ENCODE data around the gene ARMC9.
"Not testable (repeated sequence)": the region's sequence is repeated elsewhere in the genome, so short reads cannot be mapped to it uniquely, and the experiment has no call there.

ARMC9 gene

DNA sequence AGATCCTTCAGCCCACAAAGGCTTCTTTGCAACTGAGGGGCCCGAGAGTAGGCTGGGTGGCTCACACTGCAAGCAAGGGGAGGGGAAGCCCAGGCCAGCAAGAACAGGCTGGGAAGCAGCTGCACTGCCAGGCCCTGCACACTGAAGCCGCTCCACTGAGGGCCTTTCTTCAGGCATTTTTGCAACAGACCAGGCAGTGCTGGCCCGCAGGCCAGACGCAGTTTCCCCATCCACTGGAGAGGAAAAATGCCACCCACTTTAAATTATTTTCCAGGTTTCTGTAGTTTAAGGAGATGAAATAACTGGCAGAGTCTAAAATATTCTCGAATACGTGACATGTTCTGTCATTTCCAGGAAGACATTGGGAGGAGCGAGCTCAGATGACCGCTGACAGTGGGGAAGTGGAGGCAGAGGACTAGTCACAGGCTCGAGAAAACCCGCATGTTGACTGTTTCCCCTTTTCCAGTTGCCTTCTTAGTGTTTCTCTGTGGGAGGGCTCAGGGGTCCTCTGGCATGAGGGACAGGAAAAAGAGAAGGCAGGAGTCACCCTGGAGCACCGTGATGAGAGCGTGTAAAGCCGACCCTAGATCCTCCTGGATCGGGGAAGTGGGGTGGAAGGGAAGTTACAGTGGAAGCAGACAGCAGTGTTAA is 143.8 kb downstream of the ARMC9 start:
- H3K4me3 ChIP-seq (ENCODE audit: low read length), result no peak overlapping the region
- no peak for TF ChIP-seq ZNF274 (IDR thresholded peaks at IDR 0.05; ENCODE audit: low read depth, low read length)

DNA sequence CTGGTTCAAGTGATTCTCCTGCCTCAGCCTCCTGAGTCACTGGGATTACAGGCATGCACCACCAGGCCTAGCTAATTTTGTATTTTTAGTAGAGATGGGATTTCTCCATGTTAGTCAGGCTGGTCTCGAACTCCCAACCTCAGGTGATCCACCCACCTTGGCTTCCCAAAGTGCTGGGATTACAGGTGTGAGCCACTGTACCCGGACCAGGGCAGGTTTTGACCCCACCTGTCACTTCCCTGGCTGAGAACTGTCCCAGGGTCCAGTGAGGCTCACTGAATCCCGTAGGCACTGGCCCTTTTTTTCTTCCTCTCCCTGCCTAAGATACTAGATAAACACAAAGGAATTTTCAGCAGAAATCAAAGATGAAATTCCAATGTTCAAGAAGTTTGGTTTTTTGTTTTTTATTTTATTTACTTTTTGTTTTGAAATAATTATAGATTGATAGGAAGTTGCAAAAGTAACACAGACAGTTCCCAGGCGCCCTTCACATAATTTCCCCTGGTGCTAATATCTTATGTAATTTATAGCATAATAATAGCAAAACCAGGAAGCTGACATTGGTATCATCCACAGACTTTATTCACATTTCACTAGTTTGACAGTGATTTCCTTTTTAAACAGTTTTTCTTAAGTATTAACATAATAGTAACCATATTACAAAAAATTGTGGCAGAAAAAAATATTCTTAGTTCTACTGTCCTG is 144.7 kb downstream of the ARMC9 start:
- no peak overlapping the region for H3K4me3 ChIP-seq (ENCODE audit: low read length)
- no peak for TF ChIP-seq ZNF274 (IDR thresholded peaks at IDR 0.05; ENCODE audit: low read depth, low read length)

DNA sequence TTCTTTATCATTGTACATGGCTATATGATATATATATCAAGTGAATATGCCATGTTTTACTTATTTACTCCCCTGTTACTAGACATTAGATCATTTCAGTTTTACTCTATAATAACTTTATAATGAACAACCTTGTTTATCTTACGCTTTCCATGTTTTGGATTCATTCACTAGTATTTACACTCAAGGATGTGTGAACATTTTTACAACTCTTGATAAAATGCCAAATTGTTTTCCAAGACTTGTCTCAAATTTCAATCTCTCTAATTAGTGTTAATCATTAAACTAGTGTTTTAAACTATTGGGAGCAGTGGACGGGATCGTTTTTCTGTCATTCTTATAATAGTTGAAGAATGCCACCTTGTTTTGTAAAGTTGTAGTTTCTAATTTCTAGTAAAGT is 145.6 kb downstream of the ARMC9 start:
- TF ChIP-seq ZNF274 (IDR thresholded peaks at IDR 0.05; ENCODE audit: low read depth, low read length), result no peak
- H3K4me3 ChIP-seq (ENCODE audit: low read length), result no peak overlapping the region

DNA sequence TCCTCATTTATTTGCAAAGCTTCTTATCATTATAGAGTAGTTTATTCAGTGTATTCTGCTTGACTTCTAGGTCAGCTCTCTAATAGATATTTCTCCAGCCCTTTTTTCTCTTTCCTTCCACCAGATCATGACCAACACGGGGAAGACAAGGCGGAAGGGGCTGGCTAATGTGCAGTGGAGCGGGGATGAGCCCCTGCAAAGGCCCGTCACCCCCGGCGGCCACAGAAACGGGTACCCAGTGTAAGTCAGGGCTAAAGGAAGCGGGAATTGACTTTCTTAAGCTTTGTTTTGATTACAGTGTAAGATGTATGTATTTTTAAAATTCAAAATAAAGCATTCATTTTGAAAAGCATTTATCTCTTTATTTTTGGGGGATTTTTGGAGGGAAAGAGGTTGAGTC is 146.4 kb downstream of the ARMC9 start:
- no peak overlapping the region for H3K4me3 ChIP-seq (ENCODE audit: low read length)
- no peak for TF ChIP-seq ZNF274 (IDR thresholded peaks at IDR 0.05; ENCODE audit: low read depth, low read length)

DNA sequence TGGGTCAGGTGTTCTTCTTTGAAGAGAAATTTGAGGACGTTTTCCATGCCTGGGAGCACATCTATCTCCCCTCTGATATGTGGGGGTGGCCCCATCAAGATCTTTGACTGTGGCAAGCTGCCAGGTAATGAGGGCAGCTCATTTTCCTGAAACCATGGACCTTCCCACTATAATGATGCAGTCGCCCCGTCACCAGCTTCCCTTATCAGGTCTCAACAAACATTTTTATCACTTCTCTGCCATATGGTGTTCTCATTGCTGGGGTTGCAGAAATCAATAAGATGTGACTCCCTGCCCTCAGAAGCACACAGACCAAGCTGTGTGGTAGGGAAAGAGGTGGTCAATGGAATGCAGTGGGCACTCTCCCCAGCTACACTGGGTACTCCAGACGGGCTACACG is 148.7 kb downstream of the ARMC9 start:
- no peak overlapping the region for H3K4me3 ChIP-seq (ENCODE audit: low read length)
- no peak for TF ChIP-seq ZNF274 (IDR thresholded peaks at IDR 0.05; ENCODE audit: low read depth, low read length)

DNA sequence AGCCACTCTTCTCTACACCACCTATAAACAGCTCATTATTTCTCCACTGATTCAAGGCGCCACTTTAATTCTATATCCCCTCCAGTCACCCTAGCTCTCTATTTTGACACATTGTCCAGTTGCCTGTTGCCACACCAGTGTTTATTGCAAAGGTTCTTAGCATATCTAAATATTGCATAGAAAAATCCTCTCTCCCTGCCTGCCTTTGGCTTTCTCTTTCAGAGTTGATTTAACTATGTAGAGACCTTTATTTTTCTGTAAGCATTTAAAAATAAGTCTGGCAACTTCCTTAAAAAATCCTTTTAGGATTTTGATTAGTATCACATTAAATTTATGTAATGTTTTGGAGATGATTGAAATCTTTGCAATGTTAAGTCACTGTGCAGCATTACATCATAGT is 149.2 kb downstream of the ARMC9 start:
- TF ChIP-seq ZNF274 (IDR thresholded peaks at IDR 0.05; ENCODE audit: low read depth, low read length), result no peak
- no peak overlapping the region for H3K4me3 ChIP-seq (ENCODE audit: low read length)

DNA sequence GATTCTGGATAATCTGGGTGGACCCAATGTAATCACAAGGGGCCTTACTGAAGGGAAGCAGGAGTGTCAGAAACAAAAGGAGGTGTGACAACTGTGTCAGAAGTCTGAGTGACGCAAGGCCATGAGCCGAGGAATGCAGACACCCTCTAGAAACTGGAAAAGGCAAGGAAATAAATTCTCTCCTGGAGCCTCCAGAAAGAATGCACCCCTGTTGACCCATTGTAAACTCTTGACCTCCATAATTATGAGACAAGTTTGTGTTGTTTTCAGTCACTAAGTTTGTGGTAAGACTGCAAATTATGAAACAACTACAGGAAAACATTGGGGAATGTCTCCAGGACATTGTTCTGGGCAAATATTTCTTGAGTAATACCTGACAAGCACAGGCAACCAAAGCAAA is 149.7 kb downstream of the ARMC9 start:
- no peak for TF ChIP-seq ZNF274 (IDR thresholded peaks at IDR 0.05; ENCODE audit: low read depth, low read length)
- H3K4me3 ChIP-seq (ENCODE audit: low read length), result no peak overlapping the region

DNA sequence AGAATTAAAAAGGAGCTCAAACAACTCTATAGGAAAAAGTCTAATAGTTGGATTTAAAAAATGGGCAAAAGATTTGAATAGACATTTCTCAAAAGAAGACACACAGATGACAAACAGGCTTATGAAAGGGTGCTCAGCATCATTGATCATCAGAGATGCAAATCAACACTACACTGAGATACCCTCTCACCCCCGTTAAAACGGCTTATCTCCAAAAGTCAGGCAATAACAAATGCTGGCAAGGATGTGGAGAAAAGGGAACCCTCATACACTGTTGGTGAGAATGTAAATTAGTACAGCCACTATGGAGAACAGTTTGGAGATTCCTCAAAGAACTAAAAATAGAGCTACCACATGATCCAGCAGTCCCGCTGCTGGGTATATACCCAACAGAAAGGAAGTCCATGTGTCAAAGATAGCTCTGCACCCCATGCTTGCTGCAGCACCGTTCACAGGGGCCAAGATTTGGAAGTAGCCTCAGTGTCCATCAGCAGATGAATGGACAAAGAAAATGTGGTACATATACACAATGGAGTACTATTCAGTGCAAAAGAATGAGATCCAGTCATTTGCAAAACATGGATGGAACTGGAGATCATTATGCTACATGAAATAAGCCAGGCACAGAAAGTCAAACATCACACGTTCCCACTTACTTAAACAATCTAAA is 150.4 kb downstream of the ARMC9 start:
- TF ChIP-seq ZNF274 (IDR thresholded peaks at IDR 0.05; ENCODE audit: low read depth, low read length), result no peak
- H3K4me3 ChIP-seq (ENCODE audit: low read length), result no peak overlapping the region

DNA sequence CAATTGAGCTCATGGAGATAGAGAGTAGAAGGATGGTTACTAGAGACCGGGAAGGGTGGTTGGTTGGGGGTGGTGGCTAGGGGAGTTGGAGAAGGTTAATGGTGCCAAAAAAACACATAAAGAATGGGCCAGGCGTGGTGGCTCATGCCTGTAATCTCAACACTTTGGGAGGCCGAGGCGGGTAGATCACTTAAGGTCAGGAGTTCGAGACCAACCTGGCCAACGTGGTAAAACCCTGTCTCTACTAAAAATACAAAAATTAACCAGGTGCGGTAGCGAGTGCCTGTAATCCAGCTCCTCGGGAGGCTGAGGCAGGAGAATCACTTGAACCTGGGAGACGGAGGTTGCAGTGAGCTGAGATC is 150.9 kb downstream of the ARMC9 start:
- not testable (repeated sequence) for H3K4me3 ChIP-seq (ENCODE audit: low read length)

DNA sequence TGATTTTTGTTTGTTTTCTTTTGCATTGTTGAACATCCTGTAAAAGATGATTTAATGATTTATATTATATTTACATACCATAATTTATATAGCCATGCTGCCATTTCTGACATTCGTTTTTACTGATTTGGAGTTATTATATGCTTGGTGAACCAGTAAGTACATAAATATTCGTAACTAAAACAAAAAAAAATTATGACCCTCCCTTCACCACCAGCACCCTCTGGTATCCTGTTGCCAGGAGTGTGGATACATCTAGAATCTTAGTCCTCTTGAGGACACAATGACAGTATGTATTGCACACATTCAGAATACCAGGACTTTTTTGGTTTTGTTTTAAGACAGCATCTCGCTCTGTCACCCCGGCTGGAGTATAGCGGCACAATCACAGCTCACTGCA is 153.2 kb downstream of the ARMC9 start:
- no peak overlapping the region for H3K4me3 ChIP-seq (ENCODE audit: low read length)
- no peak for TF ChIP-seq ZNF274 (IDR thresholded peaks at IDR 0.05; ENCODE audit: low read depth, low read length)

DNA sequence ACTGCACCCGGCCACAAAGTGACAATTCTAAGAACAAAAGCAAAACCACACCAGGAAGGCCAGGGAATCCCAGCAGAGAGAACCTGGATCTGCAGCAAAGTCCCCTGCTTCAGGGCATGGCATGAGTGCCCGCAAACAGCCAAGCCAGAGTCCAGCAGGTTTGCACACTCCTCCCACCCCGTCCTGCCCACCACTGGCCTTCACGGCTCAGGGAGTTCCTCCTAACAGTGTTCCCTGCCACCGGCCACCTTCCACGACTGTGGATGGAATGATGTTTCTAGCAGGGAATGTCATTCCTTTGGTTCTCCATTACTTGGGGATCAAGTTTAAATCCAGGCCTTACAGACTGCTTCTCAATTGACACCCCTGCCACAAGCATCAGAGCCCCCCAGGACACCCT is 155.0 kb downstream of the ARMC9 start:
- no peak overlapping the region for H3K4me3 ChIP-seq (ENCODE audit: low read length)
- no peak for TF ChIP-seq ZNF274 (IDR thresholded peaks at IDR 0.05; ENCODE audit: low read depth, low read length)

DNA sequence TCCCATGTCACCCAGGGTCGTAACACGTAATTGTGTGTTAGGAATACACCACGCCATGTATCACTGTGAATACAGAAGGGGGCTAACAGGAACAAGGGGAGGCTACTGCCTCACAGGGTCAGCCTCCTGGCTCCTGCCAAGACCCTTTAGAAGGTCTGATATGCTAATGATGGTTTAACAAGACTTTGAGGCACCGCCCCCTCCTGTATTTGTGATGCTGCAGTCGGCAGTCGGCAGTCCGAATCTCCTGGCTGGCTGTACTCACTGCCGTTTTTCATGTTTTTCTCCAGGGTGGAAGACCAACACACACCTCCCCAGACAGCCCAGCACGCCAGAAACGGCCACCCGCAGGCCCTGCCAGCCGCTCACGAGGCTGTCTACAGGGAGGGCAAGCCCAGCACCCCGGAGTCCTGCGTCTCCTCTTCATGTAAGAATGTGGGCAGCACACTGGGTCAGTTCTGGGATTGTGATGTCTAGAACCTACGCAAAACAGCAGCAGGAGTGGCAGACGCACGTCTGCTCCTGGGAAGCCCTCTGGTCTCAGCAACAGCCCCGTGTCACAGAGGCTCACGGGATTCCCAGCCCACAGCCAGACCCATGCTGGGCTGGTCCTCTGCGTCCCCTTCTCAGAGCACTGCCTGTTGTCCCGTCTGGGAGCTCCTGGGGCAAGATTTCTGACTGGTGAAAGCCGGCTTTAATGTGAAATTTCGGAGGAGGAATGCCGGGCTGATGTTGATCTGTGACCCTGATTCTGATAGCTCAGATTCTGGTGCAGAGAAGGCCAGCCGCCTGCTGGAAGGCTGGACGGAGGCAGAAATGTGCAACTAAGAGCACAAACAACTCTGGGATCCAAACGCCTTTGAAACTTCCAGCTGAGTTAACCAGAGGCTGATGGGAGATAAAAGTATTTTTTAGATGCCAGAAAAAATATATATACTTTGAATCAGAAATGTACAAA is 157.4 kb downstream of the ARMC9 start:
- no peak for TF ChIP-seq ZNF274 (IDR thresholded peaks at IDR 0.05; ENCODE audit: low read depth, low read length)
- H3K4me3 ChIP-seq (ENCODE audit: low read length), result no peak overlapping the region

DNA sequence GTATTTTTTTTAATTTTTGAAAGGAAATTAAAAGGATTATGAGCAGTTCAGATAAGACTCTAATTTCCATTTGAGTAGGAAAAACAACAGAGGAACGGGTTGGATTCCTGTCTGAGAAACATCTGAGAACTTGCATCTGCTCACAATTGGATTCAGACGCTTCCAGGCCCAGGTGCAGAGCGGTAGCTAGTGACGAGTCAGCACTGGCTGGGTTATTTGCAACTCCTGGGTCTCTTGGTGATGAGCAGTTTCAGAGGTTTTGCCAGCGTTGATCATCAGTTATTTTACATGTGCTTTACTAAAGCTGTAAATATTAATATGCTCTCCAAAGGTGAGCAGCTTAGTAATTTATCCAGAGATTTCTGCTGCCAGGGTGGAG is 158.0 kb downstream of the ARMC9 start:
- no peak overlapping the region for H3K4me3 ChIP-seq (ENCODE audit: low read length)
- no peak for TF ChIP-seq ZNF274 (IDR thresholded peaks at IDR 0.05; ENCODE audit: low read depth, low read length)

DNA sequence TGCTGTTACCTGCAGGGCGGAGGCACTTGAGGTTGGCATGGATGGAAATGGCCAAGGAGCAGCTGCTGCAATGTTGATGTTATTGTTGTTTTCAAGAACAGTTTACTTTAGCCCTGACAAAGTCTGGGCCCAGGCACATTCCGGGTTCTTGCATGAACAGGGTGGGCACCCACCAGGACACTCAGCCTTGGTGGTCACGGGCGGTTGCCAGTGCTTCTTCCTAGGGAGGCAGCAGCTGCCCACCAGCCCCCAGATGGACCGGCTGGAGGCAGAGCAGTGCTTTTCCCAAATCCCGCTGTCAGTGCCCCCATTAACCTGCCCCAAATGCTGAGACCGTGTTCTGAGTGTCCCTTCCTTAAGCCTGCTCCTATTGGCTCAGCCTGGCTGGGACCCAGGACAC is 158.6 kb downstream of the ARMC9 start:
- no peak overlapping the region for H3K4me3 ChIP-seq (ENCODE audit: low read length)
- TF ChIP-seq ZNF274 (IDR thresholded peaks at IDR 0.05; ENCODE audit: low read depth, low read length), result no peak

All from GM08714 (cell line).